GM12801 (cell line): Measurements from ENCODE around the gene ZCCHC2.

Source experiments
- TF ChIP-seq, protein P1 (sequence below): IDR thresholded peaks from one replicate; pipeline ENCODE4 v1.5.1; 2011; ENCODE audit warnings: control low read depth; ENCODE audit not compliant: insufficient read length; ENCODE audit errors: extremely low read depth

The ZCCHC2 gene

DNA sequence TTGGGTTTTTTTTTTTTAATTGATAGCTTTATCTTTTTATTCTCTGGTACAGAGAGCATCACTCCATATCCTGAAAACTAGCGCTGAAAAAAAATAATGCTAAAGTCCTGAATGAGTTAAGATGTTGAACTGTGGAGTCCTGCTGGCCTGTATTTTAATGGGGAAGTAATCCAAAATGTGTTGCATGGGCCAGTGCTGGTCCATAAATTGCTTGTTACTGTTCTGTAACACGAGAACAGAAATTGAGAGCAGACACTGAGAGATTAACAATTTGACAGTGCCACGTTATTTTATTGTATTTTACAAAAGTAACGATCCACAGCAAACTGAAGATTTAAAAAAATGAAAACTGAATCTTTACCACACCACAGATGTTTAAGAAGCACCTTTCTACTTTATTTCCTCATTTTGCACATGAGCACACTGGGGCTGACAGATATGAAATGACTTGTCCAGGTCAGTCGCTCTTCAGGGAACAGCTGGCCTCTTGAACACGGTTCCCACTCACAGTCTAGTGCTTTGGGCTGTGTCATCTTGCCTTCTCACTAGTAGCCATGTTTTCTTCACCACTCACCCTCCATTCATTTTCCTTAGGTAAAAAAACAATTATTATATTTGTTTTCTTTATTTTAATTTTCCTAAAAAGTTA is 35.3 kb downstream of the ZCCHC2 start:
- TF ChIP-seq, protein P1, sequence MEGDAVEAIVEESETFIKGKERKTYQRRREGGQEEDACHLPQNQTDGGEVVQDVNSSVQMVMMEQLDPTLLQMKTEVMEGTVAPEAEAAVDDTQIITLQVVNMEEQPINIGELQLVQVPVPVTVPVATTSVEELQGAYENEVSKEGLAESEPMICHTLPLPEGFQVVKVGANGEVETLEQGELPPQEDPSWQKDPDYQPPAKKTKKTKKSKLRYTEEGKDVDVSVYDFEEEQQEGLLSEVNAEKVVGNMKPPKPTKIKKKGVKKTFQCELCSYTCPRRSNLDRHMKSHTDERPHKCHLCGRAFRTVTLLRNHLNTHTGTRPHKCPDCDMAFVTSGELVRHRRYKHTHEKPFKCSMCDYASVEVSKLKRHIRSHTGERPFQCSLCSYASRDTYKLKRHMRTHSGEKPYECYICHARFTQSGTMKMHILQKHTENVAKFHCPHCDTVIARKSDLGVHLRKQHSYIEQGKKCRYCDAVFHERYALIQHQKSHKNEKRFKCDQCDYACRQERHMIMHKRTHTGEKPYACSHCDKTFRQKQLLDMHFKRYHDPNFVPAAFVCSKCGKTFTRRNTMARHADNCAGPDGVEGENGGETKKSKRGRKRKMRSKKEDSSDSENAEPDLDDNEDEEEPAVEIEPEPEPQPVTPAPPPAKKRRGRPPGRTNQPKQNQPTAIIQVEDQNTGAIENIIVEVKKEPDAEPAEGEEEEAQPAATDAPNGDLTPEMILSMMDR: no peak

DNA sequence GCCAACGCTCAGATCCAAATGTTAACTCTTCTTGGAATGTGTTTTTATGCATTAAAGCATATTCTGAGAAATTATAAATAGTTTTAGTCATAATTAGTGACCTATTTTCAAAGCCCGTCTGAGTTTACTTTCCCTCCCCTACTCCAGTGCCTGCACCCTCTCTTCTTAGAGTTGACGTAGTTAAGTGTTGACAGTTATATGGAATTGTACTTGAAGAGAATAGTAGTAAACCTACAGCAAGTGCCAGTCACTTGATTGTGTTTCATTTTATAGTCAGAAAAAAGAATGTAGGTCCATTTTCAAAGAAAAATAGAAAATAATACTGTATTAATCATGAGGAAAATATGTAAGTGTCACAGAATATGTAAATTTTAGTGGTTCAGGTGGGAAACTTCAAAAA is 41.2 kb downstream of the ZCCHC2 start:
- TF ChIP-seq, protein P1: no peak

DNA sequence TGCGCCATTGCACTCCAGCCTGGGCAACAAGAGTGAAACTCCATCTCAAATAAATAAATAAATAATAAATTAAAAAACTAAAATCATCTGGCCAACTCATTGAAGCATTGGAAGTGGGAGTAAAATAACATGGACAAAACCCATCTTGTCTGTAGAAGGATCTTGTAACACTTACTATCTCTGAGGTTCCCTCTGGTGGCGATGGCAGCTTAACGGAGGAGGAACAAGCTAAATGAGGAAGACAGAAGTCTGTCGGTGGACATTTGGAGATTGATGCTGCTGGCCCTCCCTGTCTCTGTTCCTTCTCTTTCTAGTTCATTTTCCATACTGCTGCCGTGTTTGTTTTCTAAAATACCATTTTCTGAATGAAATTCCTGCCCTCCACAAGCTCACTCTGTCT is 43.4 kb downstream of the ZCCHC2 start:
- TF ChIP-seq, protein P1: no peak

DNA sequence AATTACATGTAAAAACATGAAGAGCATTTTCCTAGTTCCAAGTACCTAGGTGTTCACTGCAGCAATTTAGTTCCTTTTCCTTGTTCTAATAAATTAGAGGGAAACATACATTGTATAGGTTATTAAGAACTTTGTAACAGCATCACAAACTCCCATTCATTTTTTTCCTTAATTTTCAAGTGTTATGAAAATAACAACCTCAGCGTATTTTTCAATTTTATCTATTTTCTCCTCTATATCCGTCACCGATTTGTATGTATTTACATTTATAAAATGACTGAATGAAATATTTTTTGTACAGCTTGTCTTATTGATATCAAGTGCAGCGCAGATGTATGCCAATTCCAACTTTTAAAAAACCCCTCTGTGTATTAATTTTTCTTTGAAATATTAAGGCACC is 44.0 kb downstream of the ZCCHC2 start:
- TF ChIP-seq, protein P1: no peak

DNA sequence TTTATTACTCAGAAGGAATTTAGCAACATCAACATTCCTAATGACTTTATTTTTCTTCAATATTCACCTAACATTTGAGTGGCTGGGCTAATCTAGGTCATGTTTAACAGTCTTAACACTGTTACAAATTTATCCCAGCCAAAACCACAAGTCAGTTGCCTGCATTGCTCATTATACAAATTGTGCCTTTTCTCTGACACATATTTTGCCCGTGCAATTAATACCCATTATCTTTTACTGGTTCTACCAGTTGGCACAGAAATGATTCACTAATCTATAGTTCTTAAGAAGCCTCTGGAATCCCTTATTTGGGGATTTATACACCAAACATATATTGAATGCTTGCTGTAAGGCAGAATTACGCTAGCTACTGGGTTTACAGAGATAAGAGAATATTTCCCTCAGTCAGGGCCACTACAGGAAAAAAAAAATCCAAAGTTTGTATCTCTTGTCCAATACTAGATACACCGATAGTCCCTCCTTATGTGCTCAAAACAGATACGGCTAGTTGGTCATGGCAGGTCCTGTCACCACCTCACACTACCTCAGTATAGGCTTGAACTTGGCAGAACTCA is 46.3 kb downstream of the ZCCHC2 start:
- TF ChIP-seq, protein P1: no peak

DNA sequence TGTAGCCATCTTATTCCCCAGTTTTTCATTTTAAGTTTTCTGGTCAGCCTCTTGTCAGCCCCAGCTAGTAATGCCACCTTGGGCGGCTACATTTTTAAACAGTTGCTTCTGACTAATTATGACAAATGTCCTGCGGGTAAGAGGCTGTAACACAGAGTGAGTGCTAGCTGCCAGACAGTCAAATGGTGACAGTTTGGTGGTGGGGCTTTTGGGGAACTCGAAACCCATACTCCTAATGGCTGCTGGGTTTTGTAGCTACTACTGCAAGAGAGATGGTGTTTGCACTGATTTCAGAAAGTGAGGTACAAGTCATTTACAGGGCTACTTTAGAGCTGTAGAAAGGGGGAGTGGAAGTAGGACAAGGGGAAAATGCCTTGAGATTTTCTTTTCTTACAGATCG is 48.2 kb downstream of the ZCCHC2 start:
- TF ChIP-seq, protein P1: no peak

DNA sequence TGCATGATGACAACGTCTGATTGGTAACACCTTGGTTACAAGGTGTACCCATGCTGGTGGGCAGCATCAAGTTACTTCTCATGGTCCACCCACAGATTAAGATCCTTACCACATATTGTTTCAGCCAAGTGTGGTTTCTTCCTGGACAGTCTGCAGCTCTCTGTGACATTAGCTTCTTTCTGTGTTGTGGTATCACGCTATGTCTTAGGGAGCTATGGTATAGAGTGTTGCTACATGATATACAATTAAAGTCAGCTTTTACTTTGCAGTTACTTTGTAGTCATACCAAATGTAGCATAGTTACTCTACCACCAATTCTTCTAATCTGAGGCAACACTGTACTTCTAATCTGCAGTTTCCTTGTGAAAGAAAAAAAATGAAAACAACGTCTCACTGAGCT is 48.8 kb downstream of the ZCCHC2 start:
- TF ChIP-seq, protein P1: no peak
